ENCODE data around the gene TDRD12.
"Not testable (repeated sequence)": the region's sequence is repeated elsewhere in the genome, so short reads cannot be mapped to it uniquely, and the experiment has no call there.

GRCh38 chr19:32746631-32747196 is 27.1 kb downstream of the TDRD12 start:
- not testable (repeated sequence) for TF ChIP-seq CTCF (IDR thresholded peaks at IDR 0.05; ENCODE audit: extremely low read depth in 1 of 2, insufficient read depth in 1 of 2, low read depth in 1 of 2, low read length in 2 of 2); POLR2A (IDR thresholded peaks at IDR 0.05; ENCODE audit: low read depth, low read length); POLR2AphosphoS5 (IDR thresholded peaks at IDR 0.05; ENCODE audit: insufficient read depth, low read depth, low read length); EZH2 (IDR thresholded peaks at IDR 0.05; ENCODE audit: borderline replicate concordance, low read depth, low read length, severe bottlenecking)
